GM18858 (cell line): Measurements from ENCODE around the gene DDX17.
"Not testable (repeated sequence)": the region's sequence is repeated elsewhere in the genome, so short reads cannot be mapped to it uniquely, and the experiment has no call there.

Experiments used
- ATAC-seq: cut with Tn5 transposase; IDR thresholded peaks from one replicate; pipeline ENCODE4 v1.9.1; 2021; ENCODE audit not compliant: unreplicated experiment

Gene DDX17

DNA sequence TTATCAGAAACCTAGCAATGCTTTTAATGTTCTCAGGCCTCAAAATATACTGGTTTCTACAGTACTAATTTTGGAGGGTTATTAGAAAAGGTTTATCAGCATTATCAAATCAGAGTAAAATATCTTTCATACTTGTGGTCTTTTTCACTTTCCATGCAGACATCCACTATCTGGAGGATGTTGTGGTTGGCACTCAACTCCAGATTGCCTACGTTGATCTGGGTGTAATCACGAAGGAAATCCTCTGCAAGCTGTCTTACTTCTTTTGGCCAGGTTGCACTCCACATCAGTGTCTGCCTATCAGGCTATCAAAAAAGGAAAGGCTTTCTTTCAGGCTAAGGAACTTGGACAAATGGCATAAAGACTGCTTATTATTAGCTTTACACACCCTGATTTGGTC, 11.6 kb downstream of the DDX17 start:
- ATAC-seq = no peak

DNA sequence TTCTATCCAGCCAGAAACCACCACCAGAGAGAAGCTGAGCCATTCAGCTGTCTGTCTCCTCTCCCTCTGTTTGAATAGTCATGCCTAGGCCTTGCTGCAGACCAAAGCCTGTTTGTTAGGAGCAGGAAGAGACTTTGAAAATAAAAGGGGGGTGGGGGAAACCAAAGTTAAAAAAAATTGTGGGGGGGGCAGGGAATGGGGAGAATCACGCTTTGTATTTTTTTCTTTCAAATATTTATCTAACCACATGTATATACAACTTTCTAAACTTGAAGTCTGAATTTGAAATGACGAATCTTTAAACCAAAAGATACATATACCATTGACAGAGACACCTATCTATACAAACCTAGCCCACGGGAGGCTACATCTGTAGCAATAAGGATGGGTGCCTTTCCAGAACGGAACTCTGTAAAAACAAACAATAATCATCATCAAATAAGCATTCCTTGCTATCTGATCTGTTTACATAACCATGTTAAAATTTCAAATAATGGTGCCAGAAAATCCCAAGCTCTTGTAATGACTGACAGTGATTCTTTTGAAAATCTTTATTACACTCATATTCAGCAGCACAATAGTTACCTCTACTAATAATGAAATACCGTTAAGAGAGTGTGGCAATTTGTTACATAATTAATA, 14.3 kb downstream of the DDX17 start:
- no peak for ATAC-seq

DNA sequence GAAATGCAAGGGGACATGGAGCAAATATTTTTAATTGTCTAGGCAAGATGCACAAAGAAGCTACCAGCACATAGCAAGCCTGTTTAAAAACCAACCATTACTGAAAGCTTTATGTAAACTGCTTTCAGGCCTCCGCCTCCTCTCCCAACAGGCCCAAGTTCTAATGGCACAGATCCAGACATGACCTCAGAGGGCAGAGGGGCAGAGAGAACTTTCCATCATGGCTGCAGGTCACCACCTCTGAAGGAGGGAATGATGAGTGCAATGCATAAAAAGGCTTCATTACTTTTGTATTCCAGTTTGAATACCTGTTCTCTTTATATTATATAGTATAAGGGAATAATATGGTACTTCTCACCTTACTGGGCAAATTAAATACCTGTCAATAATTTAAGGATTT, 15.2 kb downstream of the DDX17 start:
- no peak for ATAC-seq

DNA sequence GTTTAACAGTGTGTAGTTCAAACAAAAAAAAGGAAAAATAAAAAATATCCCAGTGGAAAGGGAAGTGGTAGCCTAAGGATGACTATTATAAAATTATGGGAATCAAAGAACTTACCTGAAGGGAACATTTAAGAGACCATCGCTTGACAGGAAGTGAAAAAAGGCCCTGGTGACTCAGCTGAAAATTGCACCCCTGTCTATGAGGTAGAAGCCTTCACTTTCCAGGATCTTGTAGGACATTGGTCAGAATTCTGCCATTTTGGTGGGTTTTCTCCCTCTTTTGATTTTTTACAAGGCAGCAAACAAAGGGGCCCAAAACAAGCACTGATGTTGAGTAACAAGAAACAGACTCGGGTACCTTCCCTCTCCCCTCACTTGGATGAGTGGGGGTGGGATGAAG, 15.6 kb downstream of the DDX17 start:
- no peak for ATAC-seq

DNA sequence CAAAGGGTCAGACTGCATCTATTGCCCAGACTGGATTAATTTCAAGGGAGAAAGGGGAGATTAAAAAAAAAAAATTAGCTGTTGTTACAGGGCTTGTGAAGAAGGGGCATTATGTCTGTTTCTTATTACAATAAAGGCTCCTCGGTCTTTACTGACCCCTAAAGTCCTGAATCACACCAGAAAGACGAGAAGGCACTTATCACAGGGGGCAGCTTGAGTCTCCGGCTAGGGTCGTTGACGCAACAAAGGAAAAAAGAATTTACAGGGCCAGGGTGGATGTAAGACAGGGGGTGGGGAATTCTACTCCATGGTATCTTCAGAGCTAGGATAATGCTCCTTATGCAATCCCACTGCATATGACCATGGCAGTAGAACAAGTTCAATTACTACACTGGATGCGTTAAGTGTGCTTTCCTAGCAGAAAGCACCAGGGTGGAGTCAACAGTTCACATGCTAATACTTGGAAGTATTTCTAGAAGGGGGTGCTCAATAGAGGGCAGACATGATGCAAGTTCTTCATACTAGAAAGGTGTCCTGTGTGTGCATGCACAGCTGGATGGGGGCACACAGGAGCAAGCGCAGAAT, 16.5 kb downstream of the DDX17 start:
- no peak for ATAC-seq

DNA sequence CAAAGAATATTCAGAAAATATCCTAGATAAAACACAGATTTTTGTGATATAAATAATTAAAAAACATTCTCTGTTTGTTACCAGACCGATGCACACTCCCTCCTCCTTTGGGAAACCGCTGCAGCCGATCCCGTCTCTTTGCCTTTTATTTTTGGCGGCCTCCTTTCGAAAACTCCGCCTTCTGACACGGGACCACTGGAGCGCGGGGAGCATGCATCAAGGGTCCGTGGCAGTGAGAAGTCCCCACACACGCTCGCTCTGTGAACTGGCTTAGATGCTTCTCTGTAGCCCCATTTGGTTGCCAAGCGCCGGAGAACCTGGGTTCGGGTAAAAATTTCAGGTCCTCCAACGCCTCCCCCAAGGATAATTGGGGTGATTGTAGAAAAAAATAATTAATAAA, 17.0 kb downstream of the DDX17 start:
- no peak for ATAC-seq

DNA sequence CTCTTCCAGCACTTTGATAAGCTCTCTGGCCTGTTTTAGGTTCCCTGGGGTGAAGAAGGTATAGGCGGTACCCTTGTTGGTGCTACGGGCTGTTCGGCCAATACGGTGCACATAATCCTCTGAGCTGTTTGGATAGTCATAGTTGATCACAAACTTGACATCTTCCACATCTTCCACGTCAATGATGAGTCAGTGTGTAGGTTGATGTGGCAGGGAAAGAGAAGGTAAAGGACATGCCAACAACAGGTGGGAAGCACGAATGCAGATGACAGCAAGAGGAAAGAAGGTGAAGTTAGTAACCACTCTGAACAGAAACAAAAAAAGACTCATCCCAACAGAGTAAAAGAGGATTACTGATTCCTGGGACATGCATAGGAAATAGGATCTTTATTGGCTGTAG, 18.2 kb downstream of the DDX17 start:
- ATAC-seq = no peak

DNA sequence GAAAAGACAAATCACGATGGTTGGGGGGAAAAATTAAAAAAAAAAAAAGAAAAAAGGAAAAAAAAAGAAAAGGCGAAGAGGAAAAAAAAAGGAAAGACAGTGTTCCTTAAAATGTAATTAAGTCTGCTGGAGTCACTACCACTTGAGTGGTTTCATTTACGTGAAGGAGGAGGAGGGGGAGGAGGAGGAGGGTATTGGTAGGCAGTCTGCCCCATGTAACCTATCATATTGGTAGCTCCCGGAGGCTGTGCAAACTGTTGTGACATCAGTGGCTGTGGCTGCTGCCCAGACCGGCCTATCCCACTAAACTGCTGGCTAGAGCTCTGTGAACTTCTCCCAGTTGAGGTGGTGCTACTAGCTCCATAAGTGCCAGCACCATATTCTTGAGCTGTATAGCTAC, 20.3 kb downstream of the DDX17 start:
- no peak for ATAC-seq

DNA sequence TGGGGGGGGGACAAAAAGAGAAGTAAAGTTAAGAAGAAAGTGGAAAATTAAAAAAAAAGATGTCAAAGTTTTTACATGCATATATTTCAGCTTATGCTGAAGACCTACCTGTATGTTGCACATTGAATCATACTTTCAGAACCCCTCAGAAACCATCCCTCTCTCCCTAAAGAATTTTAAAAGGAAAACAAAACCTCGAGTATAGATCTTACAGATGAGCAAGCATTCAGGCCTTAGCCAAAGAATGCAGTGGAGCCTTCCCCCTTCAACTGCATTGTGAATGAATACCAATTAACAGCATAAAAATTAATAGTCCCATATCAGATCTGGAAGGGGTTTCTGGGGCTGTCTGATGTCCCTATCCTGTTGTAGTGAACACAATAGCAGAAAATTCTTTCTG, 21.9 kb downstream of the DDX17 start:
- no peak for ATAC-seq

DNA sequence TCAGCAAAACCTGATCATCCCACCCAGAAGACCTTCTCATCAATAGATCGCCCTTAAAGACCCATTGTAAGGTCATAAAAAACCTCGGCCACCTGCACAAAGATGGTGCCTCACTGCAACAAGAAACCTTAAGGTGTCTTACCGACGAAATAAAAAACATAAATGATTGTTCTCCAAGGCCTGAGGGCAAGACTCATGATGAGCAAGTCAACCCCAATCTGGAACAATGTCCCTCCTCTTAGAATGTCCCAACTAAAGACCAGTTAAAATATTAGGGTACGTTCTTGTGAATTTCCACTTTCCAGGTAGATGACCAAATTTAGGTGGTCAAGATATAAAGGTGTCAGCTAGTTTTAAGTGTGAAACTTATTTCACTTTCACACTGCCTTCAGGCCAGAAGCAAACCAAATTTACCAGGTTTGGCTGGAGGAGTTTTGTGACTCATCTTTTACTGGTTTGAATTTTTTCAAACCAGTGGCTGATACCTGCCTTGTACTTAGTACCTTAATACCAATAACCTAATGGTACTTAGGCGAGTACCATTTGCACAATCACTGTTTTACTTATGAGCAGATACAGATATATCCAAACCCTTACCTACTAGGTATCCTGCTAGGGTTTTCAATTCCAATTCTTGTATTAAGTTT, 23.3 kb downstream of the DDX17 start:
- ATAC-seq = no peak

DNA sequence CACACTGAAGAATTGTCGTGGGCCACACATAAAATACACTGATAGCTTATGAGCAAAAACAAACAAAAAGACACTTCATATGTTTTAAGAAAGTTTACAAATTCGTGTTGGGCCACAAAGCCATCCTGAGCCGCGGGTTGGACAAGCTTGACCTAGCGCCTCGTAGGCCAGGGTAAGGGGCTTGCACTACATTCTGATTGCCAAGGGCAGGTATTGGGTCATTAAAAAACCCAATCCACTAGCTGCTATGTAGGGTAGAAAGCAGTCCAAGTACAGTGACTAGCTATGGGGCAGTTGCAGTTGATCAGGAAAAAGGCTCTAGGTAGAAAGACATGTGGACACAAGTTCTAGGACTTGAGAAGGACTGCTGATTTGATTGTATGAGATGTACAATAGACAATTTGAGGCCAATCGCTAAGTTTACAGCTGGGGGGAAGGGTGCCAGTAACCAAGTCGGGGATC, 24.2 kb downstream of the DDX17 start:
- no peak for ATAC-seq

DNA sequence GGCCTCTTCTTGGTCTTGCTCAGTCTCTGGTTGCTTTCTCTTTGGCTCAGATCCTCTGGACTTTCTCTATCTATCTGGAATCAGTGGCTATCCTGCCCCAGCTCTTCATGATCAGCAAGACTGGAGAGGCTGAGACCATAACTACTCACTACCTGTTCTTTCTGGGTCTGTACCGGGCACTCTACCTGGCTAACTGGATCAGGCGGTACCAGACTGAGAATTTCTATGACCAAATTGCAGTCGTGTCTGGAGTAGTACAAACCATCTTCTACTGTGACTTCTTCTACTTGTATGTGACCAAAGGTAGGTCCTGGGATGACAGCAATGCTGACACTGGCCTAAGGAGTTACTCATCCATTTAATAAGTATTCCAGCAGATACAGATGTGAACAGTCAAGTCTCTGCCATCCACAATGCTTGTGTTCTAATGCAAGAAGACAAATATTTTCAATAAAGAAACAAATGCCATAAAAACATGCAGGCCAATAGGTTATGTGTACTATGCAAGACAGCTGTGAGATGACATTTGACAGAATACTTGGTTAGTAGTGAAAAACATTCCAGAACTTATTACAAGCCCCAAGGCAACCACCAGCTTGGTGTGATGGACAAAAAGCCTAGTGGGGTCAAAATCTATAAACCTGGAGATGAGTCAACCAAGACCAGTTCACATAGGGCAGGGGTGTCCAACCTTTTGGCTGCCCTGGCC, 24.8 kb downstream of the DDX17 start:
- ATAC-seq = no peak

DNA sequence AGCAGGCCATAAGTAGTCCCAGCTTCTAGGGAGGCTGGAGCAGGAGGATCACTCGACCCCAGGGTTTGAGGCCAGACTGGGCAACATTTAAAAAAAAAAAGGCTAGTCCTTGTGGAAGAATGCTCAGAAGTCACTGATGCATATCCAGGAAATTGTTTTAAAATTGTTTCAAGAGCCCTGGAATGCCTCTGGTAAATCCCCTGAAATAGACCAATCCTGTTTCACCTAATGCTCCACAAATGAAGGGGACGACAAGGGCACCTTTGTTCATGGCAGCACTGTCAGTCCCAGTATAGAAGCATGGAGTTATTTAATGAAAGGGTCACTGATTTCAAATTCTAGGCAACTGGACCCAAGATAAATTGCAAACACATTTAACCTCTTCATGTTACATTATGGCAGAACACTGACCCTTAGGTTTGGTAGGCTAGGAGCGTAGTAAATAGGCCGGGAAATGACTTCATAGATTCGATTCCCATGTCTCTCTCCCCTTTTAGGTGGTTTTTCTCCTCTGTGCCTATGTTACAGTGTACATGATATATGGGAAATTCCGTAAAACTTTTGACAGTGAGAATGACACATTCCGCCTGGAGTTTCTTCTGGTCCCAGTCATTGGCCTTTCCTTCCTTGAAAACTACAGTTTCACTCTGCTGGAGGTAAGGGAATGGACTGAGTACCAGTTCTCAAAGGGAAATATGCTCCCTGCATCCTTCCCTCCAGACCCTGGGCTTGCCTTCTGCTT, 26.8 kb downstream of the DDX17 start:
- ATAC-seq = no peak

DNA sequence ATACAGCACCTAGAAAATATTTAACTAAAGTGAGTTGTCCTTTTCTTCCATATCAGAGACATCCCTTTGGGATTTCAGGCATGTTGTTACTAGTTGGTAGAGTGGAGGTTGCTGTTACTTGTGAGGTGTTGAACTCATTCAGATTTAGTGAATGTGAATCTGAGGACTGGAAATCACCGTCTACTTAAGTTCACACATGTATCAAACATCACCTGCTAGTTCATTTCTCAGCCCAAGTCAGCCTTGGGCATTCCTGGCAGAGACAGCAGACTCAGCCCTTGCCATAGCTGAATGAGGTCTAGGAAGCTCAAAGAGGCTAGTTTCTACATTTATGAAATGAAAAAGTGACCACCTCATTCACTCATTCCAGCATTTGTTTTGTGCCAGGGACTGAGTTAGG, 28.5 kb downstream of the DDX17 start:
- no peak for ATAC-seq

DNA sequence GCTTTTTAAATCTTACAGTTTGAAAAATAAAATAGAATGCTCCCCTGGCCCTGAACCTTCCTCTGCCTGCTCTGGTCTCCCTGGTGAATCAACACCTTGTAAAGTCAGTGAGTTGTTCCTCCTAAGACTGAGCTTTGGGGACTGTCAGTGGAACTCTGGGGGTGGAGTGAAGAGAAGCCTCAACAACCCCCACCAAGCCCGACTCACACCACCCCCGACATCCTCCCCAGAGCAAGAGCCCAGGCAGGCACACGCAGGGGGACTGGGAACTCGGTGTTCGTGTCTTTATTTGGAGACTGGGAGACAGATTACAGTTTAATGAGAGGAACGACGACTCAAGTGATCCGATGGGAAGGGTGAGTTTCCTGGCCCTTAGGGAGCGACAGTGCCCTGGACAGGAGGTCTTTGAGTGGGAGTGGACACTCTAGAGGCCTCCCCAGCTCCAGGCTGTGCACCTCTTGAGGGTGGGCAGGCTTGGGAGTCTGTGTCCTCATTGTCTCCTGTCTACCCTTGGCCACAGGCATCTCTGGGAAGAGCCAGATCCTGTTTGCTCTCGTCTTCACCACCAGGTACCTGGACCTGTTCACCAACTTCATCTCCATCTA, 32.0 kb downstream of the DDX17 start:
- no peak for ATAC-seq

DNA sequence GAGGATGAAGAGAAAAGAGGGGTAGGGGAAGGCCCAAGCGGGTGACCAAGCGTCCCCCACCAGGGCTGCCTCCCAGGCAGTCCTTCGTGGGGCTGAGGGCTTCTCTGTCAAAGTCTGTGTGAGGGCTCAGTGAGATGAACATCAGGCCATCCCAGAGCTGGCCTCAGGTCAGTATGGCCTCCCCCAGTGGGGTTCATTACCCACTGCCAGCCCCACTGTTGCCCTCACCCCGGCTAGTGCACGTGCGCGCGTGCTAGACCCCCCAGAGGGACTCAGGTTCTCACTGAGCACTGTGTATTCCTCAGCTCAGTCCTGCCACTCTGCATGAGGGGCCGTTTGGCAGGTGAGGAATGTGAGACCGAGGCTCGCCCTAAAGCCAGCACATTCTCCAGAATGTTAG, 34.9 kb downstream of the DDX17 start:
- ATAC-seq = no peak

DNA sequence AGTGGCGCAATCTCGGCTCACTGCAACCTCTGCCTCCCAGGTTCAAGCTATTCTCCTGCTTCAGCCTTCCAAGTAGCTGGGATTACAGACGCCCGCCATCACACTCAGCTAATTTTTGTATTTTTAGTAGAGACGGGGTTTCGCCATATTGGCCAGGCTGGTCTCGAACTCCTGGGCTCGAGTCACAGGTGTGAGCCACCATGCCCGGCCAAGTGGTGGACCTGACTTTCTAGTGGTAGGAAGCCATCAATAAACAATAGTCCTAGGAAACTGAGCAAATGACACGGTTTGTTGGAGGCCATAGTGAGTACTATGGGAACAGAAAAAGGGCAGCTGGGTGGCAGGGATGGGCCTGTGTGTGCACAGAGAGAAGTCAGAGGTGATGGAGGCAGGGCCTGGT, 35.9 kb downstream of the DDX17 start:
- not testable (repeated sequence) for ATAC-seq

DNA sequence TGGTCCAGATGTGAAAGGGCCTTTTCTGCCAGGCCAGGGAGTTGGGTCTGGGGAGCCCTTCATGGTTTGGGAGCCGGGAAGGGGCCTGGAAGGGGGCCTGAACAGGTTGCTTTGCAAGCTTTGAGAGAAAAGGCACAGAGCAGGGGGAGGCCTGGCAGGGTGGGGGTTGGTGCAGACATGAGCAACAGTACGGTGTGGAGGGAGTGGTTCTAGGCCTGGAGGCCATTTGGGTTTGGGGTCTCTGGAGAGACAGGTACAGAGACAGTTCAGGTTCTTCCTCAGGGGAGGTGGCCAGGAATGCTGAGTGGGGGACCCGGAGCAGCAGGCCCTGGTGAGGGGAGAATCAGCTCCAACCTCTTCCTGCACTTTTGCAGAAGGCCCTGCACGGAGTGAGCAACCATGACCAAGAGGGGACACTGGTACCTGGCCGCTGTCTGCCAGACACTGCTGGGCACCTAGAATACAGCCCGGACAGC, 36.8 kb downstream of the DDX17 start:
- ATAC-seq = no peak

DNA sequence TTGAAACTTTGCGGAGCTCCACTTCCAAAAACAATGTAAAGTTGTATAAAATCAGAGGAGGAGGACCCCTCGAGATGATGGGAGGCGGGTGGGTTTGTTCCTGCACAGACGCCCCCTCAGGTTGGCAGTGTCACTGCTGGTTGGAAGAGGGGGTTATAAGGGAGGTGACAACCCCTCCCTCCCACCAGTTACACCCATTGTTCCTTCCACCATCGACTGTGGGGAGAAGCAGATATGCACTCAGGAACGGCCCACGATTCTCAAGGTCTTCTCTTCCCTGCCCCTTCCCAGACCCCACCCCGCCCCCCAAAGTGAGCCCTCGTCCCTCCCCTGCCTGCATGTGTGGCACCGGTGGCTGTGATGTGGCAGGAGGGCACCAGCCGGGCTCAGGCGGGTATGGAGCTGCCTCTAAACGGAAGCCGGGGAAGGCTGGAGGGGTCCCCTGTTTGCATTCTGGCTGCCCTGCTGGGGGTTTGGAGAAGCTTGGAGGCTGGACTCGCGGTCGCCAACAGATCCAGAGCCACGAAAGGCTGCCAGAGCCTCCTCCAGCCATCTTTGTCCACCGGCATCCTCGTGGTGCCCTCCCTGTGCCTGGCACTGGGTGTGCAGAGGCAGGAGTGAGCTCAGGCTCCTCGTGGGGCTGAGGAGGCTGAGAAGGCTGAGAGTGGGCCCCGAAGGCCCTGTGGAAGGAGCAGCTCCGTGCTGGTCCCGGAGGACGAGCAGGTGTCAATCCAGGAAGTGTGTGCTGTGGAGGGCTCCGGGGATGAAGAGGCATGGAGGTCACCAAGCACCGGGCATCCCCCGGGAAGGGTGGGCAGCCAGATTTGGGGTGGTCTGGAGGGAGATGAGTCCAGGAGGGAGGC, 37.4 kb downstream of the DDX17 start:
- ATAC-seq = no peak

DNA sequence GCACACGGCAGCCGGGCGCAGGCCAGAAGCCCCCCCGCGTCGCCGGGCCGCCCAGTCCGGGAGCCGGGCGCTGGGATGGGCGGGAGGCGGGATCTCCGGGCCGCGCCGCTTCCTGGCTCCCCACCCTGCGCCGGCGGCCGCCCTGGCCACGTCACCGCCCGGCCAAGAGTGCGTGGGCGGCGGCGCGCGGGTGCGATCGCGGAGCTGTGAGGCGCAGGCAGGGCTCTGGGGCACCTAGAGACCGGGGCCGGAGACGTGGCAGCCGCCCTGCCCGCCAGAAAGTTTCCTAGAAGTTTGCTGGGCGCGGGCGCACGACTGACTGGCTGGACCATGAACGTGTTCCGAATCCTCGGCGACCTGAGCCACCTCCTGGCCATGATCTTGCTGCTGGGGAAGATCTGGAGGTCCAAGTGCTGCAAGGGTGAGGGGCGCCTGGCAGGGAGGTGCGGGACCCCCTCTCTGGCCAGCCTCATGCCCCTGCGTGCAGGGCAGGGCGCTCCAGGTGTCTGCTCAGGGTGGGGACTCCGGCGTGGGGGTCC, 38.1 kb downstream of the DDX17 start, which contains the start of gene KDELR3:
TSS of gene KDELR3 (plus strand) at position 193 of the 539 bp plus-strand sequence. CDS start at position 331, 138 bp downstream.
- ATAC-seq = no peak
